NCI-H748 (cell line): ENCODE results near the gene SIRT3.
"Not testable (repeated sequence)": the region's sequence is repeated elsewhere in the genome, so short reads cannot be mapped to it uniquely, and the experiment has no call there.

Experiments
- DNase-seq: peaks from one replicate; lab custom pipeline; 2025; ENCODE audit not compliant: unreplicated experiment; lab: John Stamatoyannopoulos, UW

Gene SIRT3

GRCh38 chr11:204587-205109 lies 31.5 kb downstream of the SIRT3 start:
- DNase-seq = no peak

GRCh38 chr11:203945-204586 lies 32.1 kb downstream of the SIRT3 start:
- DNase-seq = no peak

DNA sequence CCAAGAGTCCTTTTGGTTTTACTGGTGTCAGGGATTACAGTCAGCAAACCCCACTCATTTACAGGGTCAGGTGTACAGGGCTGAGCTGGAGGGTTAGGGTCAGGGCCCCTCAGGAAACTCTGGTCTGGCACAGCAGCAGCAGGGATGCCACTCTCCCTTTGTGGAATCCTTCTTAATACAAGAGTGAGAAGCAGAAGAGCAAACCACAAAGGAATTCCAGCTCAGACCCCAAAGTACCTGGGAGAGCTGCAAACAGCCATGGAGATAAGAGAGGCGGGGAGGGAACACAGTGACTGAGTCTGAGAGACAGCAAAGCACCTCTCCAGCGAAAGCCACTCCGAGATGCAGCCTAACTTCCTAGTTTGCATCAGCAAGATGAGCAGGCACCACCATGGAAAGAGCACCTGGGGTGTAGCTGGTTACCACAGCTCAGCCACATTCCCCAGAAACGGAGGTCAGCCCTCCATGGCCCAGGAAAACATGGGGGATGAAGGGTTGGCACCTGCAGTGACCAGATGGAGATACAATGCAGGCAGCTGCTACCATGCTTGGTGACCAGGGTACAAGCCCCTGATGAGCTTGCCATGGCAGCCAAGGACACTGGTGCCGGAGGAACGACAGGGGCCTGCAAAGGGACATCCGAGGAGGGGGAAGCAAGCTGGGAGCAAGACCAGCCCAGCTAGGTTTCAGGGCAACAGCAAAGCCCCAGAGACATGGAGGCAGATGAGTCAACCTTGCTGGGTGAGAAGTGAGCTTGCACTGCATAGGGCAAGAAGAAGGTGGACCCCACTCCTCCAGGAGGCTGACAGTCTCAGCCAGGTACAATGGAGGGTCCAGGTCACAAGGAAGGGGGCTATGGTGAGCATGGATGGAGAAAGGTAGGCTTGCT lies 32.8 kb downstream of the SIRT3 start:
- no peak for DNase-seq

- DNase-seq = no peak
Observed at GRCh38 chr11:202490-202889, 33.7 kb downstream of the SIRT3 start.

GRCh38 chr11:201966-202365 lies 34.2 kb downstream of the SIRT3 start:
- no peak for DNase-seq

DNA sequence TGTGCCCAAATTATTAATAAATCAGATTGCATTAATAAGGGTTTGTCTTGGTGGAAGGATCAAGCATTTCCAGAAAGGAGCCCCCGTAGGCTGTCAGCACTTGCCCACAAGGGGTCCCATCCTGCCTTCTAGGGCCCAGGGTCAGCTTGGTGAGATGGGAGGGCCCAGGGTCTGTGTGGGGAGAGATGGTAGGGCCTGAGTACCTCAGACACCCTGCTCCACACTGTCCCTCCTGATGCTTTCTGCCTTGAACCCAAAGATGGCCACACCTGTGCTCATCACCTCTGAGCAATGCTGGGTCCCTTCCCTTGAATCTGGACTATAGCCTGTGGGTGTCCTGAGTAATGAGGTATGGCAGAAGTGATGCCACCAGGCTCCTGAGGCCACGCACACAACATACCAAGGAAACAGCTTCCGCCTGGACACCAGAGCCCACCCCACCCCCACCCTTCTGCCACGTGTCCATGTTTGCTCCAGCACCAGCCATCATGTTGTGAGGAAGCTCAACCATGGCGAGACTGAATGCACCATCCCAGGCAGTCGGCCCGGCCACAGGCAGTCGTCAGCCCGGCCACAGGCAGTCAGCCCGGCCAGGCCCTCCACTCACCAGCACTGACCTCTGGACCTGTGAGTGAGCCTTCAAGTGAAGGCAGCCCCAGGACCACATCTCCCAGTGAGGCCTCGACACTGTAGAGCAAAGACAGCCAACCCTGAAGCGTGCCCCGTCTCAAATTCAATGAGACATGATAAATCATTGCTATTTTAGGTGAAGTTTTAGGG lies 35.7 kb downstream of the SIRT3 start:
- no peak for DNase-seq

DNA sequence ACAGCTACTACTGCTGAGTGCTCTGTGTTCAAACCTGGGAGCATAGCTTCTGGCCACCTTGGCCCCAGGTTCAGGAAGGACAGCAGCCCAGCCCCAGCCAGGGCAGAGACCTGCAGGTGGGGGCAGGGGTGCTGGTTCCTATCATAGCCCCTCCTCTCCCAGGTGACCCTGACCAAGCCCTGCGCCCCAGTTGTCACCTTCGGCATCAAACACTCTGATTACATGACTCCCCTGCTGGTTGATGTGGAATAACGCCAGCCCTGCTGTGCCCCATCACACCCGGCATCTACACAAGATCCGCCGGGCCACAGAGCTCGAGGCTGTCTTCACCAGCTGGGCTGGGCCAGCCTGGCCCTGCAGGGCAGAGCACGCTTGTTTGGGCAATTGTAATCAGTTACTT lies 36.4 kb downstream of the SIRT3 start:
- DNase-seq = no peak

DNA sequence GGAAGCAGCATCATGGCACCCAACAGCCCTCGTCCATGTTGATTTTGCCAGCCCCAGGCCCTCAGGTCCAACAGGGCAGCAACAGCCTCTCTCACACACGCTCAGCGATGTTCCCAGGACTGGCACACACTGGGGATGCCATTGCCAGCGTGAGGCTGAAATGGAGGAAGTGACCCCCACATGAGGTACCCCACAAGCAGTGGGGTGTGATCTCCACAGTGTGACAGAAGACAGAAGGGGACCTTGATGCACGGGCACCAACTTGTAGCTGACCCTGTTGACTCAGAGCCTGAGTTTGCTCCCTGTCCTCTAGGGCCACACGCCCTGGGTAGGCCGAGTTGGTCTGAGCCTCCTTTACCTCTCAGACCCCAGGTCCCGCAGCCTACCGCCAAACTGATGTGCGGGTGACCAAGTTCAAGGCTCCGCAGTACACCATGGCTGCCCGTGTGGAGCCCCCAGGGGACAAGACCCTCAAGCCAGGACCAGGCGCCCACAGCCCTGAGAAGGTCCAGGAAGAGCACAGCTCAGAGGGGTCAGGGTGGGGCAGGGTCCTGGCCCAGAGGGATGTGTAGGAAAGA lies 37.0 kb downstream of the SIRT3 start:
- DNase-seq = no peak

DNA sequence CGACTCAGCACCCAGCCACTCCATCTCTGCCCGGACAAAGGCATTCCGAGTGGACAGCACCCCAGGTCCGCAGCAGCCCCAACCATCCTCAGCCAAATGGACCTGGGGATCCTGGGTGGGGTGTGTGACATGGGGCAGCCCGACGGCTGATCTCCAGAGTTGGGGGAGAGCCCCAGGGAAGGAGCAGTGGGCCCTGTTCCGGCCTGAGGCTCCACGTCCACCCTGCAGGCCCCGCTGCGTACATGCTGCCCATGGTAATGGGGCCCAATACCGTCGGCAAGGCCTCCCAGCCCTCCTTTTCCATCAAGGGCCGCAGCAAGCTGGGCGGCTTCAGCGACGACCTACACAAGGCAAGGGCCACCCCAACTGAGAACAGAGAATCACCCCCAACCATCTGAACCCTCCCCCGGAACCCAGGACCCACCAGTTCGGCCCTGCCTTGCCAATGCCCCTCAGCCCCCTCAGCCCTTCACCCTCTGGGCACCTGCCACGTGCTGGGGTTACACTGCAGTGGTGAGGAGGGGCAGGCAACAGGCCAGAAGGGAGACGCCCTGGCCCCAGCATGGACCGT lies 37.8 kb downstream of the SIRT3 start:
- DNase-seq = no peak

DNA sequence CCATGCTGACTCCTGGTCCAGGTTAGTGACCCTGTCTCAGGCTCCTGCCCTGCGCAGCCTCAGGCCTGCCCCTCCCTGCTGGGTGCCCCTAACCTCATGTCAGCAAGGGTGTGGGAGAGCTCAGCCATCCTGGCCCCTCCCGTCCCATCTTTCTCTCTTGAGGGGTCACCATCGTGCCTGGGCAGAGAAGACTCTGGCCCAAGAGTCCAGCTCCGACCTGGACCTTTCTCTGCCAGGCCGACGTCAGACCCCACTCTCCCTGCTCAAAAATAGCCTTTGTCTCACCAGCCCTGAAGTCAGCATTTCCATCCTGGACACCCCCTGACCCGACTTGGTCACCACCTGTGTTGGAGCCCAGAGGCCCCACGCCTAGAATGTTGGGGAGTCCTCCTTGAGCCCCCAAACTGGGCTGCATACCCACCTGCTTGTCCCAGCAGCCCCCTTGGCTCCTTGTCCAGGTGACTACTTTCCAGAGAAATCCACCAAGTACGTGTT lies 38.4 kb downstream of the SIRT3 start:
- no peak for DNase-seq

DNA sequence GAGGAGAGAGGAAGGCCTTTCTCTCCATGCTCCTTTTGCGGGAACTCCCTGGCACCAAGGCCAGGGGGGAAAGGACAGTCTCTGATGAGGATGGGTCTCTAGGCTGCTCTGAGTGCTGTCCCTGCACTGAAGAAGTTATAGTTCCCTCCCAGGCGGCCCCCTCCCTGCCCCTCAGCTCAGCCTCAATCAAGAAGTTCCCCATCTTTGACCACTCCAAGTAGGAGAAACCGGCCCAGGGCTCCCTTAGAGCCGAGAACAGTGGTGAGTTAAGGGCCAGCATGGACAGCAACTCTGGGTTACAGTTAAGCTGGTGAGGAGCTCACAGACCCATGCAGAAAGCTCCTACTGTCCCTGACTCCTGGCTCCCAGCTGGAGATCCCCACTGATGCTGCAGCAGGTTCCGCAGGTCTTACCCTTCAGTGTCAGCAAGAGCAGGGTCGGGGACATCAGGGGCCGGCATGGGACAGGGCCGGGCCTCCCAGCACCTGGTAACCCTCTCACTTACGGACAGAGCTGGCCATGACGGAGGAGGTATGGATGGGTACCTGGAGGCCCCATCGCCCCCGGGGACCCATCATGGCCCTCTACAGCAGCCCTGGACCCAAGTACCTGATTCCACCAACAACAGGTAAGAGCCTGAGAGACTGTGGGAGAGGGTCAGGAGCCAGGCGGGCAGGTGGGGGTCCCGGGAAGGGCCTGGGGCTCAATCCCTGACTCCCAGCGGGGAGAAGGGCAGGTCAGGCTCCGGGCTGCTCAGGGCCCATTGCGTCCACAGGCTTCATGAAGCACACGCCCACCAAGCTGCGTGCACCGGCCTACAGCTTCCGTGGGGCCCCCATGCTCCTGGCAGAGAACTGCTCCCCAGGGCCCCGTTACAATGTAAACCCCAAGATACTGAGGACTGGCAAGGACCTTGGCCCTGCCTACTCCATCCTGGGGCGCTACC lies 39.1 kb downstream of the SIRT3 start:
- DNase-seq = no peak

- not testable (repeated sequence) for DNase-seq
Observed at GRCh38 chr11:193481-193880, 42.7 kb downstream of the SIRT3 start.

DNA sequence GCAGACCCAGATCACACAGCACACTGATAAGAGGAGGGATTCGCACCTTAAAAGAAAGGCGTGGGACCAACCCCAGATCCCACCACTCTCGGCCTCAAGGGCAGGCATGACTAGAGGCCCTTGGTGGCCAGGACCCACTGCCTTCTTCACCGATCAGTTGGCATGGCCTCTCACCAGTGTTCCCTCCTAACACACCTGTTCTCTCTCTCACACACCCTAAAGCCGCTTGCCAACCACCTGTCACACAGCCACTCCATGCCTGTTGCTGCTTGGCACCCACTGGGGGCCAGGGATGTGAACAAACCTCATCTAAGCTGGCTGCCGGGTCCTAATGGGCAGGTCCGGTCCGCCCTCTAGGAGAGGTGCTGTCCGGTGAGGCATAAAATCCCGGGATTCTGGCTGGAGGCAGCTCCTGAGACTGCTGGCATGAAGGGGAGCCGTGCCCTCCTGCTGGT lies 43.4 kb downstream of the SIRT3 start, which contains the start of gene SCGB1C1:
SCGB1C1 (plus strand) TSS at position 405 of the 455 bp plus-strand sequence; CDS start at position 427, 22 bp downstream.
- not testable (repeated sequence) for DNase-seq

- not testable (repeated sequence) for DNase-seq
Observed at GRCh38 chr11:191490-192478, 44.4 kb downstream of the SIRT3 start.

DNA sequence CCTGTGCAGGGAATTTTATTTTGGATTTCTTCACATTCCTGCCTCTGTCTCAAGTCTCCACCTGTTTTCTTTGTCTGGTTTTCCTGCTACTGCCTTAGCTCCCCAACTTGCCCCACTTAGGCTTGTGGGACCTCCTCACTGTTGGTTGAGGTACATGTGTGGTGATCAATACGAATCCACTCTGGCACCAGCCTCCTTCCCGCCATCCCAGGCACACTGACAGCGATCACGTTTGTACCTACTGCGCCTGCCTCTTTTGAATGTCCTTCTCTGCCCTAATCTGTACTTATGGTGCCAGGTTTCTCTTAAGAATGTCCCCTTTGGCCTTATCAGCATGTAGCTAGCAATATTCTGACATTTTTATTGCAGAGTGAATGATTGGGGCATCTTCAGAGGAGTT lies 45.6 kb downstream of the SIRT3 start:
- not testable (repeated sequence) for DNase-seq

DNA sequence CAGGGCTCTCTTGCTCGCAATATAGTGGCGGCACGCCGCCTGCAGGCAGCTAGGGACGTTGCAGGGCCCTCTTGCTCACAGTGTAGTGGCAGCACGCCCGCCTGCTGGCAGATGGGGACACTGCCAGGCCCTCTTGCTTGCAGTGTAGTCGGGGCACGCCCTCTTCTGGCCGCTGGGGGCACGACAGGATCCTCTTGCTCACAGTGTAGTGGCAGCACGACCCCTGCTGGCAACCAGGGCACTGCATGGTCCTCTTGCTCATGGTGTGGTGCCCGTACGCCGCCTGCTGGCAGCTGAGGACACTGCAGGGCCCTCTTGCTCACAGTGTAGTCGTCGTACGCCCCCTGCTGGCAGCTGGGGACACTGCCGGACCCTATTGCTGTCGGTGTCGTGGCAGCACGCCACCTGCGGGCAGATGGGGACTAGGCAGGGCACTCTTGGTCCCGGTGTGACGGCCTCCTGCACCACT lies 46.3 kb downstream of the SIRT3 start:
- not testable (repeated sequence) for DNase-seq

GRCh38 chr11:189200-189783 lies 46.9 kb downstream of the SIRT3 start:
- not testable (repeated sequence) for DNase-seq
